Fibroblast of upper back skin (primary cell): Measurements from ENCODE around the gene FAM168B.

ENCODE experiments used
- DNase-seq: peaks from one replicate; pipeline ENCODE4 v3.0.0-alpha.2; 2013

The FAM168B gene

DNA sequence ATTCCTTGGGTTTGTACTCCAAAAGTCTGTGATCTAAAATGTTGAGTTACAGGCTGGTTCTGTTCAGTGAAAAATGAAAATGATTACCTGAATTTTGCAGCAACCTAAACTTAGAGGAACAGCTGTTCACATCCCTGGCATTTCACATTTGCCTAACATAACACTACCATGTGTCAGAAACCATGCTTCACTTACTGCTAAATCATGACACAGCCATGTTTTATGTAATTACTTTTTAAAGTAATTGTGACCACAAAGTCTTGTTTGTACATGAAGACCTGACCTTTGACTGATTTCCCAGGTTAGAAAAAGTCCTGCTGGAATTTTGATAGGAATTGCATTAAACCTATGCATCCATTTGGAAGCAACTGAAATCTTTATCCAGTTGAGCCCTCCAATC, 79.1 kb downstream of the FAM168B start:
- DNase-seq = no peak

DNA sequence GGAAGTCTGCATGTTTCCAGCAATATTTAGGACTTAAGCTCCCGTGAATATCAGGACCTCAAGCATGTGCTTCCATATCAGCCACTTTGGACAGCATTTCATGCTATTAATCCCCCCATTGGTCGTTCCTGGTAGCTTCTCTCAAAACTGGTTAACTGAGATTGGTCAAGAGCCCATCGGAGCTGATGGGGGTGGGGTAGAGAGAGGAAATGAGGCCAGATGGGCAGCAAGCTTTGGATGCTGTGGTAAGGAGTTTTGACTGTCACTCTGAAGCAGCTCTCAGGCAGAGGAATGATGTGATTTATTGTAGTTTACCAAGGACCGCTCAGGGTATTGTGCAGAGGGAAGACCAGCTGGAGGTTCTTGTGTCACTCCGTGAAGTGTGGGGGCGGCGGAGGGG, 81.8 kb downstream of the FAM168B start:
- no peak for DNase-seq

DNA sequence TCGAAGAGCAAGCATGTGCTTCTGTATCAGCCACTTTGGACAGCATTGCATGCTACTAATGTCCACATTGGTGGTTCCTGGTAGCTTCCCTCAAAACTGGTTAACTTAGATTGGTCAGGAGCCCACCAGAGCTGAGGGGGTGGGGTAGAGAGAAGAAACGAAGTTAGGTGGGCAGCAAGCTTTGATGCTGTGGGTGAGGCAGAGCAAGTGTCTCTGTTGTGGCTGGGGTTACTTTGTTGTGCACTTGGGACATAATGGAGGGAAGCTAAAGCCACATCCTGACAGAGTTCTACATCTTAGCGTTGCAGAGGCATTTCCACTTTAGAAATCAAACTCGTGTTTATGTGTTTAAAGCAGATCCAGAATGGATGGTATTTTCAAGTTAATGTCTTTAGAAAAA, 82.7 kb downstream of the FAM168B start:
- no peak for DNase-seq

DNA sequence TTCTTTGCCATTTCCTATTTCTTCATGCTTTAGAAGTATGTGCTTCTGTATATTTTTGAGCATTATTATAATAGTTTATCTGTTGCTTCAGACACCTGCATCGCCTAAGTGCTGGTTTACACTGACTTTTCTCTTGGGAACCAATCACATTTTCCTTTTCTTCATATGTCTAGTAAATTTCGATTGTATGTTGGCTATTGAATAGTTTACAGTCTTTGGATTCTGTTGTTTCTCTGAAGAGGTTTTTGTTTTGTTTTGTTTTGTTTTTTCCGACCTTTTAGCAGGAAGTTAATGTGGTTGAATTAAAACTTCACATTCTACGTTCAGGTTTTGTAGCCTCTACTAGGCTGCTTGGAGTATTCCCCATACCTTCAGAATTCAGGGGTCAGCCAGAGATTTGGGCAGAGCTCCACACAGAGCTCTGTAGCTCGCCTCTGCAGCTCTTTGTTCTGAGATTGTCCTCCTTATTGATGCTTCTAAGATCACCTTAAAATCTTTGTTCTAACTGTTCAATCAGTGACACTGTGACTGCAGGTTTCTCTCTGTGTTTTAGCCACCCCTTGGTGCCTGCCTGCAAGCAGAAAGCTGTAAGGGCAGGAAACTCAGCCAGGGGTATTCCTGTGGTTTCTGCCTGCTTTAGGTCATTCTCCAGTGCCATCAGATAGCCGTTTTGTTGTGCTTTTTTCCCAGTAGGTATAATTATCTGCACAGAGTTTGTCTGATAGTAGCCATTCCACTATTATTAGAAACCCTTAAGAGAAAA, 83.4 kb downstream of the FAM168B start:
- DNase-seq = no peak

DNA sequence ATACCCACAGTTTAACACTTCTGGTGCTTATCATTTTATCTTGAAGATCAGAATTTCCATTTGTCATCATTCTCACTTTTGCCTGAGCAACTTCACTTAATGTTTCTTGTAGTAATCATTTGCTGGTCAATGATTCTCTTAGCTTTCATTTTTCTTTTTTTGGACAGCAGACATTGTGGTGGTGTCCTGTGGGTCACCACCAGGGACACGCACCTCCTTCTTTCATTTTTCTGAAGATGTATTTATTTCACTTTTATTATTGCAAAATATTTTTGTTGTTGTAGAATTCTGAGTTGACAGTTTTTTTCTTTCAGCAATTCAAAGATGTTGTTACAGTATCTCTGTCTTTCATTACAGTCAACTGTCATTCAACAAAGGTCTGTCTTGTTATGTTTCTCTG, 84.3 kb downstream of the FAM168B start:
- no peak for DNase-seq

DNA sequence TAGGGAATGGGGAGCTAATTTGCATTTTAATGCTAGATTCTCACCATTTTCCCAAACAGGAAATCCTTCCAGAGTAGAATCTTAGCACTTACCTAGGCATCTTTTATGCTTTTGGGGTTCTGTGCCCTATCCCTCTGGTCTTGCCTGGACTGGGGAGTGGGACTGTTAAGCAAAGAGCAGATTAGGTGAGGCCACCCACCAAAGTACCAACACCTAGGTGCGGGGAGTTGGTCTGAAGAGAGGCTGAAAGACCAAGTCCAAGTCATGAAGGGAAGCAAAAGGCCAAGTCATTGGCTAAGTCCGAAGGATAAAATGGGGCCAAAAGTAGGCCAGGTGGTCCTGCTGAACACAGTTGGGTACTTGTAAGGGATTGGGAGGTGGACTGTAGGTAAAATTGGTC, 86.7 kb downstream of the FAM168B start:
- no peak for DNase-seq

DNA sequence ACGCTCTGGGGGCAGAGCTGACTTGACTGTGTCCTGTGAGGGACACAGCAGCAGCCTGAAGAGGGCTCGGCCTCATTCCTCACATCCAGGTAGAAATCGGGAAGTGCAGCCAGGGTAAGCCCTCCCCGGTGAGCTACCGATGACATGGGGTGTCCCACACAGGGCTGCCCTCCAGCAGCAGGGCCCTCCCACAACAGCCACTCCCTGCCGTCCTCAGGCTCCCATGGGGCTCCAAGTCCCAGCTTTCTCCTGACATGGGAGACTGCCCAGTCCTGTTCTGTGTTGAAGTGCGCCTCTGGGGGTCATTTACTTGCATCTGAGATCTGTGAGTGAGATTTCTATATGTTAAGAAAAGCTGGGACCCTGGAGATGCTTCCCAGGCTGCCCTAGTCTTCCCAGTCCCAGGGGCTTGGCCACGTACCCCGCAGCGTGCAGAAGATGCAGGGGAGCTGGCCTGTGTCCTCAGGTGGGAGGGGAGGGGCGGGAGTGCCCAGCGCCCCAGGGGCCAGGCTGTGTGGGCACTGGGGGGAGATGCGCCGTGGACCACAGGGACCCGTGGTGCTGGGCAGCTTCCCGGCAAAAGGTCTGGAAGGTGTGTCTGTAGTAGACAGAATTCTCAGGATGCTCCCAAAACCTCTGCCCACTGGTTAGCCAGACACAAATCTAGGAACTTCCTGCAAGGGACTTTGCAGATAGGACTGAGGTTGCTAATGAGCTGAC, 87.9 kb downstream of the FAM168B start:
- no peak for DNase-seq

DNA sequence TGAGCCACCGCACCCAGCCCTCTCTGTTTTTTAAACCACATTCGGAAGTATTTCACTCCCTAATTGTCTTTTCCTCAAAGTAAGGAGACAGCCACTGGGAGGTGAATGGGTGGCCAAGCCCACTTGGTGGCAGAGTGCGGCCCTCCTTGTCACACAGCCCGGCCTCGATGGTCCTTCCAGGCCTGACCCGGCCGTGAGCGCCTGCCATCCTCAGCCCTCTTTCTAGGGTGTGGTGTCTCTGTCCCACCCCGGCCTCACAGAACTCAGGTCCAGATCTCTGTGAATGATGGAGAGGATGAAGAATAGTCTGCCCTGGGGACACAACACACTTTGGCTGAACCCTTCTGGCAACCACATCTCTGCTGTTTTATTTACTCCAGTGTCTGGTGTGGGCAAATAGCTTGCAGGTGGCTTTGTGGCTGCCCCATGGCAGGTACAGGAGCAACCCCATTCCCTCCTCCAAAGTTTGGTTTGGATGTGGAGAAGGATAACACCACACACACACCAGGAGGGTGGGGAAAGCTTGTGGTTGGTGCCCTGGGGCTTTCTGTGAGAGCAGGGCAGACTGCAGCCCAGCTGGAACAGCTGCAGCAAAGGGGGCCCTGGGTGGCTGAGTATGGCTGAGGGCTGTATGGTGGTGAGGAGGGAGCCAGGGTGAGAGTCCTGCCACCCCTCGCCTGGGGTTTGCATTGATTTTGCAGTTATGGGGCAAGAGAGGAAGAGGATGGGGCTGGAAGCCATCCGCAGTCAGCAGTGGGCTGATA, 88.6 kb downstream of the FAM168B start:
- DNase-seq = no peak

DNA sequence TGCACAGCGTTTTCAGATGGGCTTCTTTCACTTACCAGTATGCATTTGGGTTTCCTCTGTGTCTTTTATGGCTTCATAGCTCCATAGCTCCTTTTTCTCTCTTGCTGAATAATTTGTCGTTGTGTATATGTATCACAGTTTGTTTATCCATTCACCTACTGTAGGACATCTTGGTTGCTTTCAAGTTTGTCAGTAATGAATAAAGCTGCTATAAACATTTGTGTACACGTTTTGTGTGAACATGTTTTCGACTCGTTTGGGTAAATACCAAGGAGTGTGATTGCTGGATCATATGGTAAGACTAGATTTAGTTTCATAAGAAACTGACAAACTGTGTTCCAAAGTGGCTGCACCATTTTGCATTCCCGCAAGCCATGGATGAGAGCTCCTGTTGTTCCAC, 94.7 kb downstream of the FAM168B start:
- no peak for DNase-seq
